ENCODE measurements around the gene TRAPPC4. TPM values are rescaled to one million over a fixed set of nuclear protein-coding genes. Genes with fewer than 3 reads are reported as not detected.

The TRAPPC4 gene
- total and polyA plus RNA-seq, 7 donors, result 32.4 to 90.9 (median 51.8) TPM

GRCh38 chr11:119042927-119043326, 24.4 kb downstream of the TRAPPC4 start:
- Histone ChIP-seq H3K27ac (no peak overlapping the region), H3K4me1 (no peaks in the 10 kb centered on the region), H3K36me3 (peaks cover under 1 to 34% (median 17%) of the 10 kb centered on the region in 4 donors), H3K27me3 (no peaks in the 10 kb centered on the region), H3K4me3 (no peak overlapping the region), H3K9me3 (no peaks in the 10 kb centered on the region)
- DNase-seq, result no peak
- 90 to 95% methylated on average over 9 of the region's 9 CpGs for WGBS, 2 donors
- no peak for TF ChIP-seq EP300 (IDR thresholded peaks at IDR 0.05)
- TF ChIP-seq POLR2AphosphoS5 (IDR thresholded peaks at IDR 0.05), result no peak
- no peak for TF ChIP-seq CTCF (IDR thresholded peaks at IDR 0.05)
- TF ChIP-seq POLR2A (IDR thresholded peaks at IDR 0.05), result no peak
- intact Hi-C loops (cut with DNase I), result no loop called here

- peaks cover 18 to 52% (median 33%) of the 10 kb centered on the region in 4 donors for H3K36me3 ChIP-seq
Measured at GRCh38 chr11:119044708-119045107, 26.1 kb downstream of the TRAPPC4 start.

GRCh38 chr11:119046489-119046888, 27.9 kb downstream of the TRAPPC4 start:
- DNase-seq, result no peak
- Histone ChIP-seq H3K36me3 (peaks cover 24 to 70% (median 49%) of the 10 kb centered on the region in 4 donors), H3K9me3 (no peaks in the 10 kb centered on the region), H3K27ac (no peak overlapping the region), H3K4me3 (no peak overlapping the region), H3K27me3 (no peaks in the 10 kb centered on the region), H3K4me1 (no peaks in the 10 kb centered on the region)
- intact Hi-C loops (cut with DNase I), result no loop called here
- no peak for TF ChIP-seq CTCF (IDR thresholded peaks at IDR 0.05)
- 97% methylated on average over 6 of the region's 6 CpGs for WGBS, 2 donors

More at GRCh38 chr11:119044708-119045107, 26.1 kb downstream of the TRAPPC4 start:
- Histone ChIP-seq H3K27ac (no peak overlapping the region), H3K27me3 (no peaks in the 10 kb centered on the region), H3K9me3 (no peaks in the 10 kb centered on the region), H3K4me3 (no peak overlapping the region), H3K4me1 (no peaks in the 10 kb centered on the region)
- intact Hi-C loops (cut with DNase I), result no loop called here
- no peak for DNase-seq
- 80 to 86% methylated on average over 6 of the region's 6 CpGs for WGBS, 2 donors
- TF ChIP-seq POLR2A (IDR thresholded peaks at IDR 0.05) (no peak), CTCF (IDR thresholded peaks at IDR 0.05) (no peak), POLR2AphosphoS5 (IDR thresholded peaks at IDR 0.05) (no peak), EP300 (IDR thresholded peaks at IDR 0.05) (no peak)

GRCh38 chr11:119047205-119047604, 28.6 kb downstream of the TRAPPC4 start:
- intact Hi-C loops (cut with DNase I), result no loop called here
- Histone ChIP-seq H3K4me3 (no peak overlapping the region), H3K36me3 (peaks cover 26 to 77% (median 55%) of the 10 kb centered on the region in 4 donors), H3K27ac (no peak overlapping the region), H3K4me1 (no peaks in the 10 kb centered on the region), H3K27me3 (no peaks in the 10 kb centered on the region), H3K9me3 (no peaks in the 10 kb centered on the region)
- 86% methylated on average over 6 of the region's 6 CpGs for WGBS, 2 donors
- TF ChIP-seq CTCF (IDR thresholded peaks at IDR 0.05) (no peak), POLR2AphosphoS5 (IDR thresholded peaks at IDR 0.05) (no peak), EP300 (IDR thresholded peaks at IDR 0.05) (no peak), POLR2A (IDR thresholded peaks at IDR 0.05) (no peak)
- DNase-seq, result no peak

GRCh38 chr11:119048644-119049043, 30.1 kb downstream of the TRAPPC4 start:
- Histone ChIP-seq H3K4me1 (no peaks in the 10 kb centered on the region), H3K4me3 (no peak overlapping the region), H3K27me3 (no peaks in the 10 kb centered on the region), H3K36me3 (peaks cover 33 to 91% (median 64%) of the 10 kb centered on the region in 4 donors), H3K9me3 (no peaks in the 10 kb centered on the region), H3K27ac (no peak overlapping the region)
- intact Hi-C loops (cut with DNase I), result no loop called here
- TF ChIP-seq EP300 (IDR thresholded peaks at IDR 0.05) (no peak), CTCF (IDR thresholded peaks at IDR 0.05) (no peak)
- no peak for DNase-seq
- 95% methylated on average over 9 of the region's 9 CpGs for WGBS, 2 donors

All from sigmoid colon (tissue), 7 donors.